ENCODE results near the gene PRH2. TPM values are rescaled to one million over a fixed set of nuclear protein-coding genes. Genes with fewer than 3 reads are reported as not detected.

The PRH2 gene
- total RNA-seq (2021; ENCODE audit: unreplicated experiment) (not detected), Bru-seq, nascent RNA (percentile 13 among the genes with signal in this experiment), BruChase-seq, experiment 1, labeled RNA remaining after a 6-hour chase (not detected), BruChase-seq, experiment 2, labeled RNA remaining after a 2-hour chase (not detected)
- 0.19 and 0.40 TPM in 2 replicates for polyA plus RNA-seq (2012)
- long read RNA-seq: 0 reads

DNA sequence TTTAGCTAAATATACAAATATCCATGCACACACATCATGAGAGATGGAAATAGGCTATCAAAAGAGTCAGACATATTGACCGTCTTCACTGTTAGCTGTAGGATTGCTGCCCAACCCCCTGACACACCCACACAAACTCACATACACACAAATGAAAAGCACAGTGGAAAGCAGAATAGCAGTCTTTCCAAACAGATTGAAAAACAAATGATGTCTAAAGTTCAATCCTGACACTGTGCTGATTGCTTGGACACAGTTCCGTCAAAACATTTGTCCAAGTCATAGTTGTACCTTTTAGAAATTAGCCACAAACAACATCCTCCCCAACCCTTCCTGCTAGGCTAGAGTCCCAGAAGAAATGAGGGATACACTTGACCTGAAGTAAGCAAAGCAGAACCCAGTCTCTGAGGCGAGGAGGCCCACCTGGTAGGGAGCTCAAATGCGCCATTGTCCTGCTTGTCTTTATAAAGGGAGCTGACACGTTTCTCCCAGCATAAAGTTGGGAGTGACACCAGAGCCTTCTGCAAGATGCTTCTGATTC, at the start of gene PRH2:
PRH2 (plus strand) TSS at position 491 of the 541 bp plus-strand sequence; CDS start at position 529, 38 bp downstream.
- POLR2A ChIA-PET: no interaction called here
- H3K4me3 ChIP-seq (replicated peaks in 1 of 2; ENCODE audit: low read depth in 1 of 2, low read length in 2 of 2): no peak within 1 kb of the TSS

DNA sequence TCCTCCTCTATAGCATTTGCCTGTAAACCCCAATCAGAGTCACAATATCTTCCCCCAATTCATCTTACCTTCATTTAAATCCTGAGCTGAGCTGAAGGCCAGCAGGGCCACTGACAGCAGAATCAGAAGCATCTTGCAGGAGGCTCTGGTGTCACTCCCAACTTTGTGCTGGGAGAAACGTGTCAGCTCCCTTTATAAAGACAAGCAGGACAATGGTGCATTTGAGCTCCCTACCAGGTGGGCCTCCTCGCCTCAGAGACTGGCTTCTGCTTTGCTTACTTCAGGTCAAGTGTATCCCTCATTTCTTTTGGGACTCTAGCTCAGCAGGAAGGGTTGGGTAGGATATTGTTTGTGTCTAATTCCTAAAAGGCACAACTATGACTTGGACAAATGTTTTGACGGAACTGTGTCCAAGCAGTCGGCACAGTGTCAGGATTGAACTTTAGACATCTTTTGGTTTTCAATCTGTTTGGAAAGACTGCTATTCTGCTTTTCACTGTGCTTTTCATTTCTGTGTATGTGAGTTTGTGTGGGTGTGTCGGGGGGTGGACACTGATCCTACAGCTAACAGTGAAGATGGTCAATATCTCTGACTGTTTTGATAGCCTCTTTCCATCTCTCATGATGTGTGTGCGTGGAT, 44.8 kb upstream of the PRH2 start, which contains the start of gene PRH1:
PRH1 (minus strand) TSS at position 170 of the 640 bp plus-strand sequence; CDS start at position 132, 38 bp downstream.
- ATAC-seq: no peak
- ChIA-PET RAD21 (ENCODE audit: low non-redundant PET in 1 of 2, low total read pairs in 2 of 2, uncharacterized antibody in 2 of 2, unreplicated experiment in 2 of 2) (no interaction called here), CTCF (no interaction called here), POLR2A (no interaction called here)
- no peak within 1 kb of the TSS for H3K9ac ChIP-seq (ENCODE audit: low read length)
- H3K27ac ChIP-seq (ENCODE audit: low read depth, low read length): no peak within 1 kb of the TSS
- H3K36me3 ChIP-seq (ENCODE audit: control insufficient read depth in 1 of 2, insufficient read depth in 2 of 2, low read length in 2 of 2): no peaks in the 10 kb centered on the region
- no peak within 1 kb of the TSS for H3K4me2 ChIP-seq (ENCODE audit: low read length)
- H3K27me3 ChIP-seq (ENCODE audit: insufficient read depth, low read length): no peaks in the 10 kb centered on the region
- BruUV-seq (replicated peaks): no TSS peak
- H4K20me1 ChIP-seq (ENCODE audit: insufficient read depth): no peaks in the 10 kb centered on the region
- no peaks in the 10 kb centered on the region for H3K9me3 ChIP-seq (ENCODE audit: control insufficient read depth in 1 of 2, insufficient read depth in 1 of 2, low read depth in 1 of 2, low read length in 2 of 2)
- H2AFZ ChIP-seq (ENCODE audit: low read depth, low read length, poor library complexity, severe bottlenecking): no peak within 1 kb of the TSS
- no peak for DNase-seq (ENCODE audit: low read depth, low spot score)
- H3K4me3 ChIP-seq (replicated peaks in 1 of 2; ENCODE audit: low read depth in 1 of 2, low read length in 2 of 2): no peak within 1 kb of the TSS
- no peaks in the 10 kb centered on the region for H3K4me1 ChIP-seq (ENCODE audit: control insufficient read depth in 1 of 2, insufficient read depth in 2 of 2, low read length in 2 of 2)
- H3K9me2 ChIP-seq (ENCODE audit: insufficient read depth): no peaks in the 10 kb centered on the region
- TF ChIP-seq EZH2 (IDR thresholded peaks at IDR 0.05) (no peak), YY1 (IDR thresholded peaks at IDR 0.05; ENCODE audit: extremely low read depth, insufficient replicate concordance, low read depth, low read length) (no peak), POLR2AphosphoS5 (IDR thresholded peaks at IDR 0.05; ENCODE audit: low read depth, low read length) (no peak), SIN3A (IDR thresholded peaks at IDR 0.05; ENCODE audit: low read depth) (no peak), ZFX (IDR thresholded peaks at IDR 0.05) (no peak), ZNF274 (IDR thresholded peaks at IDR 0.05; ENCODE audit: low read depth, low read length) (no peak), ELF1 (IDR thresholded peaks at IDR 0.05; ENCODE audit: borderline replicate concordance, low read depth) (no peak), EZH2phosphoT487 (IDR thresholded peaks at IDR 0.05; ENCODE audit: borderline replicate concordance) (no peak)
- TF ChIP-seq, protein P1, sequence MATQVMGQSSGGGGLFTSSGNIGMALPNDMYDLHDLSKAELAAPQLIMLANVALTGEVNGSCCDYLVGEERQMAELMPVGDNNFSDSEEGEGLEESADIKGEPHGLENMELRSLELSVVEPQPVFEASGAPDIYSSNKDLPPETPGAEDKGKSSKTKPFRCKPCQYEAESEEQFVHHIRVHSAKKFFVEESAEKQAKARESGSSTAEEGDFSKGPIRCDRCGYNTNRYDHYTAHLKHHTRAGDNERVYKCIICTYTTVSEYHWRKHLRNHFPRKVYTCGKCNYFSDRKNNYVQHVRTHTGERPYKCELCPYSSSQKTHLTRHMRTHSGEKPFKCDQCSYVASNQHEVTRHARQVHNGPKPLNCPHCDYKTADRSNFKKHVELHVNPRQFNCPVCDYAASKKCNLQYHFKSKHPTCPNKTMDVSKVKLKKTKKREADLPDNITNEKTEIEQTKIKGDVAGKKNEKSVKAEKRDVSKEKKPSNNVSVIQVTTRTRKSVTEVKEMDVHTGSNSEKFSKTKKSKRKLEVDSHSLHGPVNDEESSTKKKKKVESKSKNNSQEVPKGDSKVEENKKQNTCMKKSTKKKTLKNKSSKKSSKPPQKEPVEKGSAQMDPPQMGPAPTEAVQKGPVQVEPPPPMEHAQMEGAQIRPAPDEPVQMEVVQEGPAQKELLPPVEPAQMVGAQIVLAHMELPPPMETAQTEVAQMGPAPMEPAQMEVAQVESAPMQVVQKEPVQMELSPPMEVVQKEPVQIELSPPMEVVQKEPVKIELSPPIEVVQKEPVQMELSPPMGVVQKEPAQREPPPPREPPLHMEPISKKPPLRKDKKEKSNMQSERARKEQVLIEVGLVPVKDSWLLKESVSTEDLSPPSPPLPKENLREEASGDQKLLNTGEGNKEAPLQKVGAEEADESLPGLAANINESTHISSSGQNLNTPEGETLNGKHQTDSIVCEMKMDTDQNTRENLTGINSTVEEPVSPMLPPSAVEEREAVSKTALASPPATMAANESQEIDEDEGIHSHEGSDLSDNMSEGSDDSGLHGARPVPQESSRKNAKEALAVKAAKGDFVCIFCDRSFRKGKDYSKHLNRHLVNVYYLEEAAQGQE (IDR thresholded peaks at IDR 0.05; ENCODE audit: low read depth): no peak
- intact Hi-C loops (cut with micrococcal nuclease): no loop called here
- H3K79me2 ChIP-seq (ENCODE audit: insufficient read depth, low read length): no peaks in the 10 kb centered on the region

More for the DNA sequence above, at the start of gene PRH2:
- Histone ChIP-seq H3K4me2 (ENCODE audit: low read length) (no peak within 1 kb of the TSS), H3K27me3 (ENCODE audit: insufficient read depth, low read length) (no peaks in the 10 kb centered on the region), H3K9me3 (ENCODE audit: control insufficient read depth in 1 of 2, insufficient read depth in 1 of 2, low read depth in 1 of 2, low read length in 2 of 2) (no peaks in the 10 kb centered on the region), H3K36me3 (ENCODE audit: control insufficient read depth in 1 of 2, insufficient read depth in 2 of 2, low read length in 2 of 2) (no peaks in the 10 kb centered on the region), H4K20me1 (ENCODE audit: insufficient read depth) (no peaks in the 10 kb centered on the region), H3K9ac (ENCODE audit: low read length) (no peak within 1 kb of the TSS), H3K4me1 (ENCODE audit: control insufficient read depth in 1 of 2, insufficient read depth in 2 of 2, low read length in 2 of 2) (no peaks in the 10 kb centered on the region), H3K27ac (ENCODE audit: low read depth, low read length) (no peak within 1 kb of the TSS), H3K9me2 (ENCODE audit: insufficient read depth) (no peaks in the 10 kb centered on the region), H2AFZ (ENCODE audit: low read depth, low read length, poor library complexity, severe bottlenecking) (no peak within 1 kb of the TSS), H3K79me2 (ENCODE audit: insufficient read depth, low read length) (no peaks in the 10 kb centered on the region)
- intact Hi-C loops (cut with micrococcal nuclease): no loop called here
- DNase-seq (ENCODE audit: low read depth, low spot score) (no peak), ATAC-seq (no peak)
- ChIA-PET RAD21 (ENCODE audit: low non-redundant PET in 1 of 2, low total read pairs in 2 of 2, uncharacterized antibody in 2 of 2, unreplicated experiment in 2 of 2) (no interaction called here), CTCF (no interaction called here)
- BruUV-seq (replicated peaks): no TSS peak
- TF ChIP-seq EGR1 (IDR thresholded peaks at IDR 0.05; ENCODE audit: low read depth) (no peak), EZH2phosphoT487 (IDR thresholded peaks at IDR 0.05; ENCODE audit: borderline replicate concordance) (no peak), ZFX (IDR thresholded peaks at IDR 0.05) (no peak), ELF1 (IDR thresholded peaks at IDR 0.05; ENCODE audit: borderline replicate concordance, low read depth) (no peak), JUND (IDR thresholded peaks at IDR 0.05) (no peak)
- TF ChIP-seq, protein P2, sequence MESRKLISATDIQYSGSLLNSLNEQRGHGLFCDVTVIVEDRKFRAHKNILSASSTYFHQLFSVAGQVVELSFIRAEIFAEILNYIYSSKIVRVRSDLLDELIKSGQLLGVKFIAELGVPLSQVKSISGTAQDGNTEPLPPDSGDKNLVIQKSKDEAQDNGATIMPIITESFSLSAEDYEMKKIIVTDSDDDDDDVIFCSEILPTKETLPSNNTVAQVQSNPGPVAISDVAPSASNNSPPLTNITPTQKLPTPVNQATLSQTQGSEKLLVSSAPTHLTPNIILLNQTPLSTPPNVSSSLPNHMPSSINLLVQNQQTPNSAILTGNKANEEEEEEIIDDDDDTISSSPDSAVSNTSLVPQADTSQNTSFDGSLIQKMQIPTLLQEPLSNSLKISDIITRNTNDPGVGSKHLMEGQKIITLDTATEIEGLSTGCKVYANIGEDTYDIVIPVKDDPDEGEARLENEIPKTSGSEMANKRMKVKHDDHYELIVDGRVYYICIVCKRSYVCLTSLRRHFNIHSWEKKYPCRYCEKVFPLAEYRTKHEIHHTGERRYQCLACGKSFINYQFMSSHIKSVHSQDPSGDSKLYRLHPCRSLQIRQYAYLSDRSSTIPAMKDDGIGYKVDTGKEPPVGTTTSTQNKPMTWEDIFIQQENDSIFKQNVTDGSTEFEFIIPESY (IDR thresholded peaks at IDR 0.05; ENCODE audit: extremely low read depth, insufficient replicate concordance, low read length): no peak
